MM.1S (cell line): Measurements from ENCODE around the gene TXNDC11.

Source experiments
- DNase-seq: peaks from one replicate; pipeline ENCODE4 v3.0.0-alpha.2; 2015
- H2AFZ ChIP-seq: fragments of 300-600 bp; sonication (generic); 2 replicates; pipeline ENCODE4 v1.6.0; 2016; ENCODE audit warnings: antibody characterized with exemption, low read length
- H3F3A ChIP-seq: fragments of 300-600 bp; sonication (generic); 2 replicates; pipeline ENCODE4 v1.6.1; 2016; ENCODE audit warnings: mild to moderate bottlenecking, antibody characterized with exemption, low read length, moderate library complexity, mixed read lengths; ENCODE audit not compliant: insufficient read depth
- H3K27ac ChIP-seq: fragments of 300-600 bp; sonication (generic); 2 replicates; pipeline ENCODE4 v1.5.1; 2016; ENCODE audit warnings: mild to moderate bottlenecking, low read length
- H3K27me3 ChIP-seq: fragments of 300-600 bp; sonication (generic); replicated peaks from 2 replicates; pipeline ENCODE4 v1.6.0; 2016; ENCODE audit warnings: low read length; ENCODE audit not compliant: insufficient read depth
- H3K36me3 ChIP-seq: fragments of 300-600 bp; sonication (generic); replicated peaks from 2 replicates; pipeline ENCODE4 v1.6.1; 2016; ENCODE audit warnings: mild to moderate bottlenecking, low read length, mixed read lengths; ENCODE audit not compliant: insufficient read depth
- H3K4me1 ChIP-seq: fragments of 300-600 bp; sonication (generic); 2 replicates; pipeline ENCODE4 v1.6.1; 2016; ENCODE audit warnings: low read length, mixed read lengths
- H3K4me2 ChIP-seq: fragments of 300-600 bp; sonication (generic); 2 replicates; pipeline ENCODE4 v1.6.0; 2016; ENCODE audit warnings: low read depth, low read length
- H3K4me3 ChIP-seq: fragments of 300-600 bp; sonication (generic); 2 replicates; pipeline ENCODE4 v1.5.1; 2016; ENCODE audit warnings: low read length, mixed read lengths
- H3K79me2 ChIP-seq: fragments of 300-600 bp; sonication (generic); 2 replicates; pipeline ENCODE4 v1.6.1; 2016; ENCODE audit warnings: mixed run types, low read length, mixed read lengths
- H3K9ac ChIP-seq: fragments of 300-600 bp; sonication (generic); 2 replicates; pipeline ENCODE4 v1.6.1; 2016; ENCODE audit warnings: low read length, mixed read lengths
- H3K9me2 ChIP-seq: fragments of 300-600 bp; sonication (generic); replicated peaks from 2 replicates; pipeline ENCODE4 v1.6.1; 2016; ENCODE audit warnings: mild to moderate bottlenecking, low read length, mixed read lengths; ENCODE audit not compliant: insufficient read depth
- H3K9me3 ChIP-seq: fragments of 300-600 bp; sonication (generic); replicated peaks from 2 replicates; pipeline ENCODE4 v1.6.1; 2016; ENCODE audit warnings: mild to moderate bottlenecking, low read length, mixed read lengths; ENCODE audit not compliant: insufficient read depth
- H4K20me1 ChIP-seq: fragments of 300-600 bp; sonication (generic); 2 replicates; pipeline ENCODE4 v1.6.1; 2016; ENCODE audit warnings: mild to moderate bottlenecking, low read length, moderate library complexity, mixed read lengths; ENCODE audit not compliant: insufficient read depth
- CTCF ChIP-seq: fragments of 300-600 bp; sonication (generic); IDR thresholded peaks from 2 replicates; pipeline ENCODE4 v1.5.1; 2016; ENCODE audit warnings: antibody characterized with exemption, low read length, mixed read lengths
- EZH2 ChIP-seq: fragments of 300-600 bp; sonication (generic); optimal IDR thresholded peaks from 2 replicates; pipeline ENCODE3; 2017; ENCODE audit warnings: low read depth, mild to moderate bottlenecking, antibody characterized with exemption, low read length, mixed read lengths
- EZH2phosphoT487 ChIP-seq: fragments of 300-600 bp; sonication (generic); IDR thresholded peaks from 2 replicates; pipeline ENCODE4 v1.6.1; 2018; ENCODE audit warnings: antibody characterized with exemption, low read length

TXNDC11 gene

DNA sequence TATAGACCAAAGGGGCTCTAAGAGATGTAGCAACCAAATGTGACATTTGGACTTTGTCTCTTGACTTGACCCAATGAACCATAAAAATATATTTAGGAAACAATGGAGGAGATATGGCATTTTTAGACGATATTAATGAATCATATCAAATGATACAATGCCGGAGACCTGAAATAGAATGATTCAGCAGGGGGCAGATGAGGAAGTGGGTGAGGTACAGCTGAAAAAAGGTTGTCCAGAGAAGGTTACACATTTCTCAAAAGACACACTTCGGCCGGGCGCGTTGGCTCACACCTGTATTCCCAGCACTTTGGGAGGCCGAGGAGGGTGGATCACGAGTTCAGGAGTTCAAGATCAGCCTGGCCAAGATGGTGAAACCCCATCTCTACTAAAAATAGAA, 90.9 kb downstream of the TXNDC11 start:
- Histone ChIP-seq H3K27ac (no peak overlapping the region), H3K4me2 (no peak overlapping the region), H4K20me1 (no peaks in the 10 kb centered on the region), H3K4me3 (no peak overlapping the region), H3K79me2 (no peaks in the 10 kb centered on the region), H3K9me2 (no peaks in the 10 kb centered on the region), H3K9me3 (no peaks in the 10 kb centered on the region), H3K36me3 (no peaks in the 10 kb centered on the region), H3F3A (no peaks in the 10 kb centered on the region), H3K9ac (no peak overlapping the region), H2AFZ (no peak overlapping the region), H3K4me1 (no peaks in the 10 kb centered on the region), H3K27me3 (no peaks in the 10 kb centered on the region)
- TF ChIP-seq EZH2phosphoT487 = no peak
- no peak for TF ChIP-seq CTCF
- DNase-seq = no peak

GRCh38 chr16:11650641-11651591, 91.7 kb downstream of the TXNDC11 start:
- H3K9me2 ChIP-seq = no peaks in the 10 kb centered on the region
- H3K4me2 ChIP-seq = no peak overlapping the region
- DNase-seq = no peak
- H3K9me3 ChIP-seq = no peaks in the 10 kb centered on the region
- H3K36me3 ChIP-seq = no peaks in the 10 kb centered on the region
- H2AFZ ChIP-seq = no peak overlapping the region
- no peak overlapping the region for H3K4me3 ChIP-seq
- H3K9ac ChIP-seq = no peak overlapping the region
- H3K4me1 ChIP-seq = no peaks in the 10 kb centered on the region
- no peaks in the 10 kb centered on the region for H3K27me3 ChIP-seq
- no peaks in the 10 kb centered on the region for H4K20me1 ChIP-seq
- no peak overlapping the region for H3K27ac ChIP-seq
- H3K79me2 ChIP-seq = no peaks in the 10 kb centered on the region
- no peaks in the 10 kb centered on the region for H3F3A ChIP-seq
- no peak for TF ChIP-seq EZH2
- TF ChIP-seq EZH2phosphoT487 = no peak
- no peak for TF ChIP-seq CTCF

DNA sequence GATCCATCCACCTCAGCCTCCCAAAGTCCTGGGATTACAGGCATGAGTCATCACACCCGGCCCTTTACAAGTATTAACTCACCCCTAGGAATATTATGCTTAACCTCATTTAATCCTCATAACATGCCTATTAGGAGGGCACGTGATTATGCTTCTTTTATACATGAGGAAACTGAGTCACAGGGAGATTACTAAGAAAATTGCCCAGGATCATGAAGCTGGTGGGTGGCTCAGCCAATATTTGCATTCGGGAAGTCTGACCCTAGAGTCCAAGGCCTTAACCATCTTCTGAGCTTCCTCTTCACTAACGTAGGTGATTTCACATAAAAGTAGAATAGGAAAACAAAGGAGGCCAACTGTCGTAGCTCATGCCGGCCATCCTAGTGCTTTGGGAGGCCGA, 93.4 kb downstream of the TXNDC11 start:
- Histone ChIP-seq H4K20me1 (no peaks in the 10 kb centered on the region), H3K9me2 (no peaks in the 10 kb centered on the region), H3K79me2 (no peaks in the 10 kb centered on the region), H3K4me2 (no peak overlapping the region), H3F3A (no peaks in the 10 kb centered on the region), H3K27ac (no peak overlapping the region), H3K4me3 (no peak overlapping the region), H3K36me3 (no peaks in the 10 kb centered on the region), H3K9me3 (no peaks in the 10 kb centered on the region), H3K4me1 (no peaks in the 10 kb centered on the region), H3K27me3 (no peaks in the 10 kb centered on the region), H3K9ac (no peak overlapping the region), H2AFZ (no peak overlapping the region)
- no peak for DNase-seq
- TF ChIP-seq EZH2 (no peak), CTCF (no peak), EZH2phosphoT487 (no peak)
